MM.1S (cell line): Measurements from ENCODE around the gene HRCT1.

ENCODE experiments used
- EZH2 ChIP-seq: fragments of 300-600 bp; sonication (generic); optimal IDR thresholded peaks from 2 replicates; pipeline ENCODE3; 2017; ENCODE audit warnings: low read depth, mild to moderate bottlenecking, antibody characterized with exemption, low read length, mixed read lengths
- EZH2phosphoT487 ChIP-seq: fragments of 300-600 bp; sonication (generic); IDR thresholded peaks from 2 replicates; pipeline ENCODE4 v1.6.1; 2018; ENCODE audit warnings: antibody characterized with exemption, low read length
- TF ChIP-seq, protein P1 (sequence below): fragments of 300-600 bp; sonication (generic); IDR thresholded peaks from 2 replicates; pipeline ENCODE4 v1.5.1; 2016; ENCODE audit warnings: antibody characterized with exemption, low read length, mixed read lengths

DNA sequence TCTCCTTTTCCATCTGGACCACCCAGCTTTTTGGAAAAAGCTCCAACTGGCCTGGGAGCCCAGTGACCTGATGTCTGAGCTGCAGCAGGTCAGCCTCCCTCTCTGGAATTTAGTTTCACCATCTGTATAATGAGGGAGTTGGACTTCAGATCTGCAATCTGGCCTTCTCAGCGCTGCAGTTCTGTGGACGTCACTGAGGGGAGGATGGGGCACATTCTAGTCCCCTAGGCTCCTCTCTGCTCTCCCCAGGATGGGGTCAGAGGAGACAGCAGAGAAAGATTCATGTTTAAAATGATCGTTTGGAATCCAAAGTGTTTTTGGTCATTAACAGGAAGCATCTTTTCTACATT lies 46.0 kb upstream of the HRCT1 start:
- TF ChIP-seq, protein P1, sequence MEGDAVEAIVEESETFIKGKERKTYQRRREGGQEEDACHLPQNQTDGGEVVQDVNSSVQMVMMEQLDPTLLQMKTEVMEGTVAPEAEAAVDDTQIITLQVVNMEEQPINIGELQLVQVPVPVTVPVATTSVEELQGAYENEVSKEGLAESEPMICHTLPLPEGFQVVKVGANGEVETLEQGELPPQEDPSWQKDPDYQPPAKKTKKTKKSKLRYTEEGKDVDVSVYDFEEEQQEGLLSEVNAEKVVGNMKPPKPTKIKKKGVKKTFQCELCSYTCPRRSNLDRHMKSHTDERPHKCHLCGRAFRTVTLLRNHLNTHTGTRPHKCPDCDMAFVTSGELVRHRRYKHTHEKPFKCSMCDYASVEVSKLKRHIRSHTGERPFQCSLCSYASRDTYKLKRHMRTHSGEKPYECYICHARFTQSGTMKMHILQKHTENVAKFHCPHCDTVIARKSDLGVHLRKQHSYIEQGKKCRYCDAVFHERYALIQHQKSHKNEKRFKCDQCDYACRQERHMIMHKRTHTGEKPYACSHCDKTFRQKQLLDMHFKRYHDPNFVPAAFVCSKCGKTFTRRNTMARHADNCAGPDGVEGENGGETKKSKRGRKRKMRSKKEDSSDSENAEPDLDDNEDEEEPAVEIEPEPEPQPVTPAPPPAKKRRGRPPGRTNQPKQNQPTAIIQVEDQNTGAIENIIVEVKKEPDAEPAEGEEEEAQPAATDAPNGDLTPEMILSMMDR: no peak
- TF ChIP-seq EZH2 (no peak), EZH2phosphoT487 (no peak)
